Pancreas (tissue), 10 donors: ENCODE results near the gene MGMT. TPM values are rescaled to one million over a fixed set of nuclear protein-coding genes. Genes with fewer than 3 reads are reported as not detected.

Experiments used
- ATAC-seq, 4 donors: fragments of 200-7000 bp; cut with Tn5 transposase; one replicate each; pipeline versions ENCODE4 v1.8.0 to v1.9.1; 2020; ENCODE audit warnings: mild to moderate bottlenecking in 4 of 4, moderate library complexity in 4 of 4
- DNase-seq, 6 donors: peaks; one replicate each; pipeline ENCODE4 v3.0.0-alpha.2; 2020
- FAIRE-seq: peaks from 2 replicates; lab custom pipeline; 2012; peaks lifted over from hg19 to GRCh38; lab: Jason Lieb, UNC
- H3K27ac ChIP-seq, 4 donors: fragments of 200-600 bp; sonication (generic); 1 replicate in 3 of 4; 2 replicates in 1 of 4; pipeline versions ENCODE4 v1.5.0 to v1.8.0; 2020
- H3K27me3 ChIP-seq, 4 donors: fragments of 200-600 bp; one replicate each; pipeline ENCODE4 v1.8.0; 2021
- H3K36me3 ChIP-seq, 3 donors: fragments of 200-600 bp; sonication (generic) in 1 of 3; one replicate each; pipeline versions ENCODE4 v1.5.0 to v1.8.0; 2020 to 2021
- H3K4me1 ChIP-seq, 3 donors: fragments of 200-600 bp; one replicate each; pipeline ENCODE4 v1.8.0; 2021
- H3K4me3 ChIP-seq, 4 donors: fragments of 200-600 bp; sonication (generic) in 2 of 4; one replicate each; pipeline versions ENCODE4 v1.5.0 to v1.8.0; 2020 to 2021
- H3K9me3 ChIP-seq, 4 donors: fragments of 200-600 bp; one replicate each; pipeline ENCODE4 v1.8.0; 2021
- CTCF ChIP-seq, 4 donors: fragments of 200-600 bp; sonication (generic) in 3 of 4; IDR thresholded peaks; one replicate each; pipeline versions ENCODE4 v1.5.0 to v1.8.0; 2021; ENCODE audit warnings: antibody characterized with exemption in 4 of 4
- whole genome bisulfite sequencing, 2 donors: extraction: QIAGEN DNeasy Blood & Tissue Kit; methylation state at CpG; one replicate each; pipeline ENCODE4 v1.1.7; 2013; 5-methylcytosine and 5-hydroxymethylcytosine counted together
- intact Hi-C, 3 donors: fragments of 100-400 bp; cut with DNase I; formaldehyde crosslinking; loops; one replicate each; pipeline versions ENCODE4 v1.11.1 to v1.14.2; 2022
- polyA plus RNA-seq, 2 donors: library from polyadenylated mRNA; stranded (reverse); fragments of 200-250 nt; gene quantifications; one replicate each; pipeline ENCODE4 v1.2.3, GENCODE V29; 2013
- total RNA-seq, 6 donors: library from RNA; stranded (reverse); fragmentation: NEBNext Ultra II Directional in 4 of 6; extraction: Animal tissue kit (Norgen Biotek cat#: 25700) in 4 of 6; gene quantifications; one replicate each; pipeline versions ENCODE4 v1.2.1 to v1.2.4, GENCODE V29; 2021 to 2023
- donor health status: healthy with polysubstance abuse.
- donor health status: DM: no; HTN: no; CAD: no; lungs with moderate emphysema.
- donor health status: DM: no; HTN: no; CAD: no.
- donor health status: control.
- donor health status: control.
- donor health status: Bipolar disorder and iron deficiency.
- donor health status: DM: yes; HTN: yes; CAD: no.
- donor health status: DM: no; HTN: no; CAD: no.
- donor health status: DM: no; HTN: no; CAD: no.
- donor health status: DM: yes; HTN: yes; CAD: no.

The MGMT gene
- total and polyA plus RNA-seq, 8 donors: 9.1 to 18.6 (median 12.0) TPM

- Histone ChIP-seq H3K4me3 (no peak overlapping the region), H3K9me3 (no peaks in the 10 kb centered on the region), H3K4me1 (no peaks in the 10 kb centered on the region), H3K36me3 (no peaks in the 10 kb centered on the region), H3K27me3 (no peaks in the 10 kb centered on the region), H3K27ac (no peak overlapping the region)
- no peak for ATAC-seq
- 95 to 96% methylated on average over 22 of the region's 22 CpGs for WGBS, 2 donors
- intact Hi-C loops: no loop called here
- peak in 2 of 6 donors; percentile 4 to 39 for DNase-seq
- no peak for TF ChIP-seq CTCF (IDR thresholded peaks at IDR 0.05)
- no peak for FAIRE-seq
Measured at GRCh38 chr10:129744134-129745111, 277.4 kb downstream of the MGMT start.

DNA sequence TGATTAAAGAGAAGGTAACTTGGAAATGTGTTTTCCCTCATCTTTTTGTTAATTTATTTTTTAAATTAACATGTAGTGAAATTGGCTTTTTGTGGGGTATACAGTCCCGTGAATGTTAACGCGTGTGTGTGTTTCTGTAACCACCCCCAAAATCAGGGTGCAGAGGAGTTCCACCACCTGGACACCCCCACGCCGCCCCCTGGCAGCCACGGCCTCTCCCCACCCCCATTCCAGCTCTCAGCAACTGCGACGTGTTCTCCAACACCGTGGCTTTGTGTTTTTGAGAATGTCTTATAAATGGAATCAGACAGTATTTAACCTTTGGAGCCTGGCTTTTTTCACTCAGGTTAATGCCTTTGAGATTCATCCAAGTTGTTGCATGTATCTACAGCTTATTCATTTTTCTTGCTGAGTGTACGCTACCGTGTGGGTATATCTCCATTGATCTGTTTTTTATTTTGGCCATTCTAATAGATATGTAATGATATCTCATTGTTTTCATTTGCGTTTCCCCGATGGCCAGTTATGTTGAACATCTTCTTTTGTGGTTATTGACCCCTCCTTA lies 278.2 kb downstream of the MGMT start:
- WGBS, 2 donors: 96 to 99% methylated on average over 13 of the region's 13 CpGs
- no peaks in the 10 kb centered on the region for H3K36me3 ChIP-seq
- FAIRE-seq: no peak
- TF ChIP-seq CTCF (IDR thresholded peaks at IDR 0.05): no peak
- H3K4me1 ChIP-seq: no peaks in the 10 kb centered on the region
- H3K27me3 ChIP-seq: no peaks in the 10 kb centered on the region
- H3K4me3 ChIP-seq: no peak overlapping the region
- no peak for DNase-seq
- H3K9me3 ChIP-seq: no peaks in the 10 kb centered on the region
- H3K27ac ChIP-seq: no peak overlapping the region
- no peak for ATAC-seq
- intact Hi-C loops: no loop called here

DNA sequence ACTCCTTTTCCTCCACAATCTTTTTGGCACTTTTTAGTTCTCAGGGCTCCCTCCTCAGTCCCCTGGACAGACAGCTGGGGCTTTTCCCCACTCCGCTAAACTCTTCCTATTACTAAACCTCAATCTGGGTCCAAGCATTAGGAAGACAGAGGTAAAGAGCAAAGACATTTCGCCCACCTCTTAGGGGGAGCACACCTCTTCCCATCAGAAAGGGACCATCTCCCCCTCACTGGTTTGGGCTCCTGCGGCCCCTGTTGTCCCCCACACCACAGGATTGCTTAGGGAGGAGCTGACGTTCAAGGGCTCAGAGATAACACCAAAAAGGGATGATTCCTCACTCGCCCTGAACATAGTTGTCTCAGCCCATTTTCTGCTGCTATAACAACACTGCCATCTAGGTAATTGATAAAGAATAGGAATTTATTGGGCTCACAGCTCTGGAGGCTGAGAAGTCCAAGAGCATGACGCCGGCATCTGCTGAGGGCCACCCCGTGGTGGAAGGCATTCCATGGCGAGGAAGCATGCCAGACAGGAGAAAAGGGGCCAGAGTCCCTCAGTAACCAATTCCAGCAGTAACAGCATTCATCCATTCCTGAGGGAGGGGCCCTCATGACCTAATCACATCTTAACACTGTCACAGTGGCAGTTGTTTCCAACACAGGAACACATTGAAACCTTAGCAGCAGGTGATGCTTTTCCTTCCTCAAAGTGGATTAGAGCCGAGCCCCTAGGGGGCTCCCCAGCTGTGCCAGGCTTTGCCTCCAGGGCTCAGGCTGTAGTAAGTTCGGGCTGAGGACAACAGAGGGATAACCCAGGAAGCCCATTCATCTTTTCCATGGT lies 287.4 kb downstream of the MGMT start:
- 82 to 93% methylated on average over 11 of the region's 11 CpGs for whole genome bisulfite sequencing, 2 donors
- no peaks in the 10 kb centered on the region for H3K4me1 ChIP-seq
- no peak for TF ChIP-seq CTCF (IDR thresholded peaks at IDR 0.05)
- FAIRE-seq: no peak
- no peak overlapping the region for H3K4me3 ChIP-seq
- DNase-seq: peak in 2 of 6 donors; percentile 0 to 3
- intact Hi-C loops: no loop called here
- no peak for ATAC-seq
- H3K27me3 ChIP-seq: no peaks in the 10 kb centered on the region
- no peak overlapping the region for H3K27ac ChIP-seq
- no peaks in the 10 kb centered on the region for H3K36me3 ChIP-seq
- no peaks in the 10 kb centered on the region for H3K9me3 ChIP-seq

- no peak for ATAC-seq
- DNase-seq: peak in 1 of 6 donors; percentile 0
- Histone ChIP-seq H3K36me3 (no peaks in the 10 kb centered on the region), H3K4me3 (no peak overlapping the region), H3K27me3 (no peaks in the 10 kb centered on the region), H3K4me1 (no peaks in the 10 kb centered on the region), H3K9me3 (no peaks in the 10 kb centered on the region), H3K27ac (no peak overlapping the region)
- WGBS, 2 donors: 82 to 91% methylated on average over 2 of the region's 2 CpGs
- TF ChIP-seq CTCF (IDR thresholded peaks at IDR 0.05): no peak
- FAIRE-seq: no peak
- intact Hi-C loops: no loop called here
Measured at GRCh38 chr10:129755158-129755591, 288.1 kb downstream of the MGMT start.
